Neural crest cell (in vitro differentiated cells): ENCODE results near the gene AUTS2. TPM values are rescaled to one million over a fixed set of nuclear protein-coding genes. Genes with fewer than 3 reads are reported as not detected.

Experiments
- DNase-seq: peaks from one replicate; pipeline ENCODE4 v3.0.0; 2021; ENCODE audit warnings: low read depth, mixed read lengths, low spot score
- H3K27ac Mint-ChIP-seq: one replicate; pipeline ENCODE4 v1.8.0; 2021; ENCODE audit warnings: mild to moderate bottlenecking, mixed read lengths; ENCODE audit not compliant: unreplicated experiment
- H3K27me3 Mint-ChIP-seq: 2 replicates; pipeline ENCODE4 v1.8.0; 2021; ENCODE audit warnings: low read depth, mild to moderate bottlenecking, mixed read lengths
- H3K36me3 Mint-ChIP-seq: 2 replicates; pipeline ENCODE4 v1.8.0; 2021; ENCODE audit warnings: low read depth, mild to moderate bottlenecking, mixed read lengths
- H3K4me1 Mint-ChIP-seq: 2 replicates; pipeline ENCODE4 v1.8.0; 2021; ENCODE audit warnings: mixed read lengths
- H3K4me3 Mint-ChIP-seq: one replicate; pipeline ENCODE4 v1.8.0; 2021; ENCODE audit warnings: mild to moderate bottlenecking, mixed read lengths
- H3K9me3 Mint-ChIP-seq: 2 replicates; pipeline ENCODE4 v1.8.0; 2021; ENCODE audit warnings: mixed read lengths
- CTCF ChIP-seq: fragments of 200-600 bp; sonication (generic); conservative IDR thresholded peaks from 2 replicates; pipeline ENCODE4 v1.5.0; 2021; ENCODE audit warnings: antibody characterized with exemption, mild to moderate bottlenecking
- total RNA-seq: library from RNA; stranded (reverse); gene quantifications from 2 replicates; pipeline ENCODE4 v1.2.1, GENCODE V29; 2021

AUTS2 gene
- total RNA-seq, 1 donor from 2014 or later: 152 TPM

- Mint-ChIP-seq H3K36me3 (no peaks in the 10 kb centered on the region), H3K27me3 (no peaks in the 10 kb centered on the region), H3K27ac (no peak overlapping the region), H3K9me3 (no peaks in the 10 kb centered on the region), H3K4me3 (no peak overlapping the region), H3K4me1 (peaks cover 30% of the 10 kb centered on the region)
- no peak for DNase-seq
- TF ChIP-seq CTCF: no peak
Measured at GRCh38 chr7:69692611-69693010, 94.3 kb downstream of the AUTS2 start.

- no peak for TF ChIP-seq CTCF
- Mint-ChIP-seq H3K27me3 (no peaks in the 10 kb centered on the region), H3K27ac (no peak overlapping the region), H3K4me1 (peaks cover 26% of the 10 kb centered on the region), H3K9me3 (no peaks in the 10 kb centered on the region), H3K4me3 (no peak overlapping the region), H3K36me3 (no peaks in the 10 kb centered on the region)
- no peak for DNase-seq
Measured at GRCh38 chr7:69693042-69693441, 94.8 kb downstream of the AUTS2 start.

- Mint-ChIP-seq H3K9me3 (no peaks in the 10 kb centered on the region), H3K4me1 (peaks cover 20% of the 10 kb centered on the region), H3K4me3 (no peak overlapping the region), H3K27ac (no peak overlapping the region), H3K36me3 (no peaks in the 10 kb centered on the region), H3K27me3 (no peaks in the 10 kb centered on the region)
- no peak for TF ChIP-seq CTCF
- DNase-seq: no peak
Measured at GRCh38 chr7:69696054-69696591, 97.8 kb downstream of the AUTS2 start.

- DNase-seq: no peak
- no peaks in the 10 kb centered on the region for H3K9me3 Mint-ChIP-seq
- H3K36me3 Mint-ChIP-seq: no peaks in the 10 kb centered on the region
- H3K27ac Mint-ChIP-seq: no peak overlapping the region
- no peak overlapping the region for H3K4me3 Mint-ChIP-seq
- peaks cover 27% of the 10 kb centered on the region for H3K4me1 Mint-ChIP-seq
- no peak for TF ChIP-seq CTCF
- no peaks in the 10 kb centered on the region for H3K27me3 Mint-ChIP-seq
Measured at GRCh38 chr7:69696686-69697685, 98.7 kb downstream of the AUTS2 start.

- no peaks in the 10 kb centered on the region for H3K9me3 Mint-ChIP-seq
- no peaks in the 10 kb centered on the region for H3K27me3 Mint-ChIP-seq
- no peak overlapping the region for H3K4me3 Mint-ChIP-seq
- peaks cover 33% of the 10 kb centered on the region for H3K4me1 Mint-ChIP-seq
- no peak overlapping the region for H3K27ac Mint-ChIP-seq
- H3K36me3 Mint-ChIP-seq: no peaks in the 10 kb centered on the region
- DNase-seq: no peak
- no peak for TF ChIP-seq CTCF
Measured at GRCh38 chr7:69698109-69698825, 100.0 kb downstream of the AUTS2 start.
